HG02970 (cell line): ENCODE measurements around the gene GRIA1.

Experiments used
- ATAC-seq: cut with Tn5 transposase; IDR thresholded peaks from one replicate; pipeline ENCODE4 v1.9.1; 2021; ENCODE audit warnings: mild to moderate bottlenecking, moderate library complexity, moderate number of reproducible peaks; ENCODE audit not compliant: unreplicated experiment, low FRiP score

Gene GRIA1

GRCh38 chr5:153598099-153598498 is 107.6 kb downstream of the GRIA1 start:
- ATAC-seq = no peak

DNA sequence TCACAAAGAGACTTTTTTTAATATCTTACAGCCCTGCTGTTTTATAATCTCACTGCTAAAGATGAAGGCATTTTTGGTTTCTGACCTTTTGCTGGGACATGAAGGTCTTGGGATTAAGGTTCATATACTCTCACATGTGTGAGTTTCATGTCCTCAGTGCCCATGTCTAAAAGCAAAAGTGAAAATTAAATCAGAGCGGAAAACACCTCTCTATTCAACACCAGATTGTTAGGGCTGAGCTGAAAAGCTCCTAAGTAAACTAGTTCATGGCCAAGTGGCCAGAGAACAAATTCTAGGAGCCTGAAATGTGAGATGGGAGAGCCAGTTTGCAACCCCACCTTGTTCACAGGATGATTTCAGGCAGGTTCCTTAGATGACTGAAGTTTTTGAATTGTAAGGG is 110.9 kb downstream of the GRIA1 start:
- no peak for ATAC-seq

- no peak for ATAC-seq
Observed at GRCh38 chr5:153605386-153605785, 114.9 kb downstream of the GRIA1 start.

DNA sequence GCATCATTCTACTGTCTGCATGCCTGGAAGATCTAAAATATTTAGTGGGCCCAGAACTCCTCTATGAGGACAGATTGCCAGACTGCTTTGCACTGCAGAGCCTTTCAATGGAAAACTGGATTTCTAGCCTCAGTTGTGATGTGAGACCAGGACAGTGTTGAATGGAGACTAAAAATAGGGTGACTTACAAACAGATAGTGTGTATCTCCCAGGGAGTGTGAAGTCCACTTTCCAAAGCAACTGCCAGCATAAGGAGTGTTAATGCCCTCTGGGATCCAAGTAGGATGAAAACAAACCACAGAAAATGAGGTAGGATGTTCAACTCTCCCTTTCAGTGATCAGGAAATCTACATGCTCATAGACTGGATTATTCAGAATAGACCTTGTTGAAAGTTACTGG is 119.5 kb downstream of the GRIA1 start:
- ATAC-seq = no peak

DNA sequence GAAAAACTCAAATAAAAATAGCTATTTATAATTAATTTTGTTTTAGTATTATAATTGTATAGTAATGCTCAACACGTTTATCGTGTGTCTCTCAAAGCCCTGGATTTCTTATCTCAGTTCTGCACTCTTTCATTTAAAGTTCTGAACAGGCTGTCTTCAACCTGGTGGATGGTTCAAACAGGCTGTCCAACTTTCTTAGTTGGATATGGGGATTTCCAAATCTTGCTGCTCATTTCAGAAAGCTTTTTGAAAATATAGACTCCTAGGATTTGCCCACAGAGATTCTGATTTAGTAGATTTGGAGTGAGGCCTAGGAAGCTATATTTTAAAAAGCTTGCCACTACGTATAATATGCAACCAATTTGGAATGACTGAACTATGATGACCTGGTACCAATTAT is 120.3 kb downstream of the GRIA1 start:
- no peak for ATAC-seq

DNA sequence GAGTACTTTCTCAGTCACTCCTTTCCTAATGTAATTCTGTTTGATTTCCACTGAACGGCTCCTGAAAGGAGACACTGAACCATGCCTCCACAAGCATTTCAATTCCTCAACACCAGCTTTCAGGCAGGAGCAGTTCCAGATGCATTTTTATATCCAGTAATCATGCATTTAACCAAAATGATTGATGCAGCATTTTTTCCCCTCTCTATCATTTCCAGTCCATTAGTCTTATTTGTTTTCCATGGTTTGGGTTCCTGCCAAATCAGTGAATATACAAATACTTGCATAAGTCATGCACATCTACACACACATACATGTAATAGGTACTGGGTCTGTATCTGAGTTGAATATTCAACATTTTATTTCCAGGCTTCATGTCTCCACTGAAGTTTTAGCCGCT is 122.7 kb downstream of the GRIA1 start:
- no peak for ATAC-seq

GRCh38 chr5:153613672-153614071 is 123.2 kb downstream of the GRIA1 start:
- ATAC-seq = no peak

GRCh38 chr5:153617190-153617589 is 126.7 kb downstream of the GRIA1 start:
- ATAC-seq = no peak

DNA sequence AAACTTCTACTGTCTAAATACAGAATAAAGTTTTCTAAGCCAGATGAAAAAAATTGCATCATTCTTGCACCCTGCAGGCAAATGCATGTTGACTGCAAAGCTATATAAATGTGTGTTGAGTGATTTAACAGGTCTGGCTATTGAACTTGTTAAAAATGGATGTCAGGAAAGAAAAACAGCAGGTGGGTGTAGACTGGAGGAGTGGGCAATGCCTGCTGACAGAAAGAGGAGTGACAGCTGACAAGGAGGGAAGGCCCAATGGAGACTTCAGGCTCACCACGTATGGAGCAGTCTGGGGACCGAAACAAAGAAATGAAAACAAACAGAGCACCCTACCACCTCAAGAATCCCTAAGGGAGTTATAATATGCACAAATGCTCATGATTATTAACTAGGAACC is 127.8 kb downstream of the GRIA1 start:
- ATAC-seq = no peak

DNA sequence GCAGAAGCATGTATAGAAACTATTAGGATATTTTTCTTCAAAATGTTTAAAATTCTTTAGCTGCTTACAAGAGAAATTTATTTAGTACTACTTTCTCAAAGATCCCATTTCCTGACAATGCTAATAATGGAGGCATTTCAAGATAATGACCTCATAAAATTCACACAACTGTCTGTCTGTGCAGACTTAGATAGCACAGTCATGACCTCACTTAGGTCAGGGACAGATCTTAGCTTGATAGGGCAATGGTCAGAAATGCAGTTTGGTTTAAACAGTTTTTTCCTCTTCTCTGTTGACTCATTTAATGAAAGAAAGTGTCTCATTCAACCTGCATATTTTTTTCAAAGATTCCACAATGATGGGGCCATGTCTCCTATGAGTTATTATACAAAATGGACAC is 128.4 kb downstream of the GRIA1 start:
- ATAC-seq = no peak

- no peak for ATAC-seq
Observed at GRCh38 chr5:153619771-153620170, 129.3 kb downstream of the GRIA1 start.

DNA sequence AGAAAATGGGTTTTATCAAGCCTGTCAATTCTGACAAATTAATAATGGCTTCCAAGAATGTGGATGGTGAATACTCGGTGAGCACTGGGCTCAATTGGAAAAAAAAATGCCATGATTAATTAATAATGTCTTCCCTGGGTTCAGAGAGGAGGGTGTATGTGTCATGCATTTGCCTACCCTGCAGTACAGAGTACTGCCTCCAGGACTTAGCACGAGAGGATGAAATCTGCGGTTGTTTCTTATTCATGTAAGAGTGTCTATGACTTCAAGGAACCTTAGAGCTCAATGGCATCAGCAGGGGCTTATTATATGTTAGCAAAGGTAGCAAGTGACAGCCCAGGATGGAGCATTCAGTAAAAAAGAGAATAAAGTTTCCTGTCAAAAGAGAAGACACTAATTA is 132.7 kb downstream of the GRIA1 start:
- ATAC-seq = no peak

- ATAC-seq = no peak
Observed at GRCh38 chr5:153623751-153624450, 133.4 kb downstream of the GRIA1 start.

DNA sequence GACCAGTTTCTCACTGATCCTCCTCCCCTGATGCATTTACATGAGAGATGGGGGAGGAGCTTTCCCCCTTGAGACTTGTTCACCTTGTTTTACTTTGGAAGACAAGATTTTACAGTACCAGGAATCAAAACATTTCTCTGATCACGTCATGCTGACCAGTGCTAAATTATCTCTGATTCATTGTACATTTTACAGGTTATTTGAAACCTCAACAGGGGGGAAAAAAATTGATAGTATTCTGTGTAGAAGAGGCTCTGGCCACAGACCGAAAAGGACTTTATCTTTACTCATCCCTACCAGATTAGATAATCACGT is 133.9 kb downstream of the GRIA1 start:
- ATAC-seq = no peak

DNA sequence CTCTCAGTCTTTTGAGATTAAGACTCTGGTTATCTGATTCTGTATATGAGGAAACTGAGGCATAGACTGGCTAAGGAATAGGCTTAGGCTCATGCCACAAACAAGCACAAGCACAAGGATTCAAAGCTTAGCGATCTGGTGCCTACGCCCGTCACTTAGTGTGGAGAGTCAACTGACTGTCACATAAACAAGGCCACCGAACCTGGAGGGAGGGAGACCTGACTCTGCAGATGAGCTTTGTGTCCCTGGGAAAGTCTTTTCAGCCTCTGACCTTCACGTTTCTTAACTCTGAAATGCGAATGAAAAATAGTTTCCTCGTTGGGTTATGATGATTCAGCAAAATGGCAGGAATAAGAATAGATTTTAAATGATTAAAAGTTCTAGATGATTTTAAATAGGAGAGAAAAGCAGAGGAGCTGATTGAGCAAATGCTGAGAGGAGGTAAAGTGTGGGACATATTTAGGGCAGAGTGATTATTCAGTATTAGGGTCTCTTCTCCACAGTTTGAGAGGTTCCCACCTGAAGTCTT is 135.4 kb downstream of the GRIA1 start:
- no peak for ATAC-seq

DNA sequence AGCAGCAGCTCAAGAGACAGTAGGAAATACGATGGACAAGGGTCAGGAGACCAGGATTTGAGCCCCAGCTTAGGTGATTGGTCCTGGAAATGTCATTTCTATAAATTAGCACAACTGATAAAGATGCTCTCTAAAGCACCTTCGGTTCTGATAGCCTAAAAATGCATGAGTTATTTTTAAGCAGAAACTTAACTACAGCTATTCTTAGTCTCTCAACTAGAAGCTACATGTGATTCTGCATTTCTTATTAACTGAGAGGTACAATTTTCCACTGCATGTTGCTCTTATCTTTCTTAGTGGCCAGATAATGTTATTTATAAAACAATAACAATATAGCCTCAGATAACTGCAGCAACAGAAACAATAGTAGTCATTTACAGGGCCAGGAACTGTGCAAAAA is 136.4 kb downstream of the GRIA1 start:
- no peak for ATAC-seq

DNA sequence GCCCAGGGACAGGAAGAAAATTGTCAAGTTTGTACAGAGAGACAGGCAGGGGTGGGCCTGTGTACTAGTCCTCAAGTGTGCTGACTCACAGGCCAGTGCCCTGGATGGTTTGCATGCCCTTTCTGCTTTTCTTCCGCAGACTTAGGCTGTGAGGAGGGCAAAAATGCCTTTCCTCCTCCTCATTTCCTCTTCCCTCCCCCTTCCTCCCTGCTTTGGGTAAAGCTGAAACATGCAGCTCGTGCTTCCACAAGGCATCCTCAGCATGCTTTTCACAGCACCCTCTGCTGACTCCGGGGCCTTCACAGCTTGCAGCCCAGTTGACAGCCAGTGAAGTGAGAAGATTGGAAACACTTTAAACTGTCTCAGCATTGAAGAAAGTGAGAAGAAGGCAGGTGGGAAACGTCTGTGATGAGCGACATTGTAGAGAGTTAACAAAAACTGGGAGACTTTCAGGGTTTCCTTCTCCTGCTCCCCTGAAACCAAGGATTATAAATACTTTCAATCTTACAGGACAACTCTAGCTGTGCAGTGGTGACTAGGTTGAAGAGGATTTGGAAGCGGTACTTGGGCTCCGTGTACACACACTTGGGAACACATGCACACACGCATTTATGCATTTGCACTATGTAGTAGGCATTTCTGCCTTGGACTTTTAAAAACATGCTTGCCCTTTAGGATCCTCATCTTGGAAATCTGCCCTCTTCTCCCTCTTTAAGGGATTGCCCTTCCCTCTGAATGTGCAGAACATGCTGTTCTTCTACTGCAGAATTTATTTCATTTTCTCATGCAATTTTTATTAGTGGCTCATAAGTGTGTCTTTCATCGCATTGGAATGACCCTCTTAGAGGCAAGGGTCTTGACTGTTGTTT is 138.8 kb downstream of the GRIA1 start:
- no peak for ATAC-seq

DNA sequence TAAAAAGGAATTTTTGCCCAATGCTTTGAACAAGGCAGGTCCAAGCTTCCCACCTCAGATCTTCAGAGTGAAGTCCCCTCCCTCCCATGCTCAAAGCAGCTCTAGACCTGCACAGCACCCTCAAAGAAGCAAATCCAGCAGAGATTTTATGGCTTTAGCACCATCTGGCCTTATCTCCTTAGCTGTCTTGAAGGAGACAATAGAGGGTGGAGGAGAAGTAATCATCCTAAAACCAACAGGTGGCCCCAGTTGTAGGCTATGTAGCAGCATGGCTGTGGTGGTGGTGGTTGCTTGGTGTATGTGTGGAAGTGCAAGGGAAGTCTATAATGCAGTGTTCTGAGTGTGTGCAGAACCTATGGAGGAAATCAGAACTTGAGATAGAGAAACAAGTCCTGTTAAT is 140.1 kb downstream of the GRIA1 start:
- no peak for ATAC-seq

- ATAC-seq = no peak
Observed at GRCh38 chr5:153632748-153633290, 142.3 kb downstream of the GRIA1 start.

GRCh38 chr5:153636670-153637451 is 146.4 kb downstream of the GRIA1 start:
- ATAC-seq = no peak

DNA sequence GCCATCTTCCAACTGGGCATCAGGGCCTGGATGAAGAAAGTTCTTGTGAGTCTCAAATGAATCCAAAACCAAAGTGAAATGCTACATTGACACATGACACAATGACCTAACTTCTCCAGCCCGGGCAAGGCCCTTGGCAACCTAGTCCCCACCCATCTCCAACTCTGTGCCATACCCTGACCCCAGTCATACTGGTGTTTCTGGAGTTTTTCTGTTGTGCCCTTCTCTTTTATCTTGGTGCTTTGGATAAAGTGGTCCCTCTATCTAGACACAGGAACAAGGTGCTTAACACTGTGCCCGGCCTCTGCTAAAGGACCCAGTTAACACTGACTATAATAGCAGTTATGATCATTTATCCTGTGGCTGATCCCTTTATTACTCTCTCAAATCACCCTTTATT is 149.8 kb downstream of the GRIA1 start:
- no peak for ATAC-seq
